WTC11 (cell line): ENCODE measurements around the gene RASGRF2. TPM values are rescaled to one million over a fixed set of nuclear protein-coding genes. Genes with fewer than 3 reads are reported as not detected.

Experiments
- ATAC-seq: fragments of 200-7000 bp; cut with Tn5 transposase; 2 replicates; pipeline ENCODE4 v1.10.0; 2021; ENCODE audit warnings: mild to moderate bottlenecking, moderate library complexity
- CTCF ChIA-PET: fragments of 300-600 bp; sonication (Branson Sonifier 250); formaldehyde crosslinking; loops from one replicate; lab custom pipeline; 2021; ENCODE audit warnings: antibody characterized with exemption; lab: Charles Lee
- POLR2A ChIA-PET: fragments of 350-600 bp; sonication (Branson Sonifier 250); formaldehyde crosslinking; loops from one replicate; lab custom pipeline; 2021; ENCODE audit warnings: antibody characterized with exemption; lab: Charles Lee
- DNase-seq: peaks from one replicate; pipeline ENCODE4 v3.0.0; 2021; ENCODE audit warnings: low spot score
- H3K27ac Mint-ChIP-seq: 2 replicates; pipeline ENCODE4 v1.8.0; 2021; ENCODE audit warnings: mixed read lengths
- H3K27me3 Mint-ChIP-seq: 2 replicates; pipeline ENCODE4 v1.8.0; 2021; ENCODE audit warnings: low read depth, mild to moderate bottlenecking, moderate library complexity, mixed read lengths
- H3K36me3 Mint-ChIP-seq: 2 replicates; pipeline ENCODE4 v1.8.0; 2021; ENCODE audit warnings: mixed read lengths
- H3K4me1 Mint-ChIP-seq: 2 replicates; pipeline ENCODE4 v1.8.0; 2022; ENCODE audit warnings: mixed read lengths
- H3K4me3 Mint-ChIP-seq: 2 replicates; pipeline ENCODE4 v1.8.0; 2021; ENCODE audit warnings: mild to moderate bottlenecking, moderate library complexity, mixed read lengths
- H3K9me3 Mint-ChIP-seq: 2 replicates; pipeline ENCODE4 v1.8.0; 2021; ENCODE audit warnings: mixed read lengths
- AFF4 ChIP-seq: sonication (generic); formaldehyde crosslinking; IDR thresholded peaks from 2 replicates; pipeline ENCODE4 v1.8.1; 2023; ENCODE audit warnings: mild to moderate bottlenecking, missing genetic modification reagents, borderline replicate concordance
- AR ChIP-seq: fragments of 250-450 bp; sonication (Bioruptor Pico); IDR thresholded peaks from 2 replicates; pipeline ENCODE4 v1.9.0; 2021; ENCODE audit warnings: mild to moderate bottlenecking
- ATF2 ChIP-seq: sonication (generic); formaldehyde crosslinking; IDR thresholded peaks from 2 replicates; pipeline ENCODE4 v1.8.1; 2022; ENCODE audit warnings: low read depth, missing genetic modification reagents, borderline replicate concordance
- CREM ChIP-seq: sonication (generic); formaldehyde crosslinking; IDR thresholded peaks from 2 replicates; pipeline ENCODE4 v1.8.1; 2022; ENCODE audit warnings: mild to moderate bottlenecking, missing genetic modification reagents, moderate library complexity
- EMX1 ChIP-seq: fragments of 250-450 bp; sonication (Bioruptor Pico); IDR thresholded peaks from 2 replicates; pipeline ENCODE4 v1.8.0; 2021; ENCODE audit warnings: mild to moderate bottlenecking
- FOXJ3 ChIP-seq: sonication (generic); formaldehyde crosslinking; IDR thresholded peaks from 2 replicates; pipeline ENCODE4 v1.9.0; 2021; ENCODE audit warnings: missing genetic modification reagents, mild to moderate bottlenecking, borderline replicate concordance
- GRHL2 ChIP-seq: fragments of 250-450 bp; sonication (Bioruptor Pico); IDR thresholded peaks from 2 replicates; pipeline ENCODE4 v1.8.0; 2022; ENCODE audit warnings: mild to moderate bottlenecking, moderate library complexity; ENCODE audit not compliant: insufficient replicate concordance, severe bottlenecking
- GTF2I ChIP-seq: fragments of 250-450 bp; sonication (Bioruptor Pico); conservative IDR thresholded peaks from 2 replicates; pipeline ENCODE4 v1.4.0; 2021; ENCODE audit warnings: mild to moderate bottlenecking
- MAX ChIP-seq: sonication (generic); formaldehyde crosslinking; IDR thresholded peaks from 2 replicates; pipeline ENCODE4 v1.8.0; 2022; ENCODE audit warnings: mild to moderate bottlenecking, missing genetic modification reagents
- NFYB ChIP-seq: sonication (generic); formaldehyde crosslinking; conservative IDR thresholded peaks from 2 replicates; pipeline ENCODE4 v1.8.0; 2022; ENCODE audit warnings: low read depth, missing genetic modification reagents
- OVOL2 ChIP-seq: fragments of 250-450 bp; sonication (Bioruptor Pico); IDR thresholded peaks from 2 replicates; pipeline ENCODE4 v1.9.0; 2021; ENCODE audit warnings: mild to moderate bottlenecking, borderline replicate concordance
- PREB ChIP-seq: sonication (generic); formaldehyde crosslinking; IDR thresholded peaks from 2 replicates; pipeline ENCODE4 v1.8.1; 2022; ENCODE audit warnings: mild to moderate bottlenecking, missing genetic modification reagents, moderate library complexity, borderline replicate concordance
- RELA ChIP-seq: sonication (generic); formaldehyde crosslinking; IDR thresholded peaks from 2 replicates; pipeline ENCODE4 v1.8.1; 2022; ENCODE audit warnings: missing genetic modification reagents, mild to moderate bottlenecking, borderline replicate concordance
- USF1 ChIP-seq: sonication (generic); formaldehyde crosslinking; IDR thresholded peaks from 2 replicates; pipeline ENCODE4 v1.8.0; 2022; ENCODE audit warnings: mild to moderate bottlenecking, missing genetic modification reagents
- ZBTB21 ChIP-seq: sonication (generic); formaldehyde crosslinking; IDR thresholded peaks from 2 replicates; pipeline ENCODE4 v1.8.1; 2023; ENCODE audit warnings: mild to moderate bottlenecking, missing genetic modification reagents, borderline replicate concordance
- ZNF425 ChIP-seq: fragments of 250-450 bp; sonication (Bioruptor Pico); conservative IDR thresholded peaks from 2 replicates; pipeline ENCODE4 v1.9.0; 2021; ENCODE audit warnings: mild to moderate bottlenecking
- ZSCAN18 ChIP-seq: fragments of 250-450 bp; sonication (Bioruptor Pico); IDR thresholded peaks from 2 replicates; pipeline ENCODE4 v2.1.2; 2022; ENCODE audit warnings: mild to moderate bottlenecking, moderate library complexity
- total RNA-seq: library from RNA; stranded (reverse); gene quantifications from 3 replicates; pipeline ENCODE4 v1.2.3, GENCODE V29; 2021

RASGRF2 gene
- total RNA-seq, 1 experiment from 2014 or later = 17.6 TPM

- TF ChIP-seq FOXJ3 (CRISPR knock-in tag) = no peak
Measured at GRCh38 chr5:81020478-81021167, 60.5 kb downstream of the RASGRF2 start (continued).

GRCh38 chr5:81021486-81021885, 61.3 kb downstream of the RASGRF2 start:
- ChIA-PET CTCF (no interaction called here), POLR2A (no interaction called here)
- no peaks in the 10 kb centered on the region for H3K27me3 Mint-ChIP-seq
- H3K4me3 Mint-ChIP-seq = no peak overlapping the region
- H3K9me3 Mint-ChIP-seq = no peaks in the 10 kb centered on the region
- TF ChIP-seq EMX1 (CRISPR knock-in tag) = no peak
- TF ChIP-seq CREM (CRISPR knock-in tag) = no peak
- TF ChIP-seq PREB = no peak
- no peak for TF ChIP-seq NFYB (CRISPR knock-in tag)
- TF ChIP-seq GRHL2 (CRISPR knock-in tag) = no peak
- no peak for TF ChIP-seq GTF2I
- TF ChIP-seq ZNF425 (CRISPR knock-in tag) = no peak
- TF ChIP-seq ATF2 (CRISPR knock-in tag) = no peak
- DNase-seq (no peak), ATAC-seq (no peak)
- H3K36me3 Mint-ChIP-seq = no peaks in the 10 kb centered on the region
- peaks cover 8% of the 10 kb centered on the region for H3K4me1 Mint-ChIP-seq
- no peak overlapping the region for H3K27ac Mint-ChIP-seq

- Mint-ChIP-seq H3K27me3 (no peaks in the 10 kb centered on the region), H3K4me1 (peaks cover 8% of the 10 kb centered on the region), H3K36me3 (no peaks in the 10 kb centered on the region), H3K27ac (no peak overlapping the region), H3K9me3 (no peaks in the 10 kb centered on the region), H3K4me3 (no peak overlapping the region)
- ATAC-seq (no peak), DNase-seq (no peak)
- ChIA-PET CTCF (no interaction called here), POLR2A (no interaction called here)
- TF ChIP-seq USF1 (no peak), MAX (CRISPR knock-in tag) (no peak), ZBTB21 (no peak), AFF4 (no peak), AR (no peak), OVOL2 (CRISPR knock-in tag) (no peak), ZSCAN18 (CRISPR knock-in tag) (no peak), RELA (no peak)
Measured at GRCh38 chr5:81021951-81022687, 62.0 kb downstream of the RASGRF2 start.
